Measurements from ENCODE around the gene BRD7.

- TF ChIP-seq ZNF324 (tag by site-specific recombination; IDR thresholded peaks at IDR 0.05) (no peak), CTCF (tag by site-specific recombination; IDR thresholded peaks at IDR 0.05) (no peak), REST (tag by site-specific recombination; IDR thresholded peaks at IDR 0.05) (no peak), ZNF510 (tag by site-specific recombination; IDR thresholded peaks at IDR 0.05; ENCODE audit: insufficient replicate concordance) (no peak), ZNF157 (tag by site-specific recombination; IDR thresholded peaks at IDR 0.05) (no peak), KLF10 (tag by site-specific recombination; IDR thresholded peaks at IDR 0.05) (no peak)
Measured at GRCh38 chr16:50269769-50270509, 98.8 kb downstream of the BRD7 start.

Measured in HEK293 (cell line).